K562 (cell line): ENCODE measurements around the gene CAMP. TPM values are rescaled to one million over a fixed set of nuclear protein-coding genes. Genes with fewer than 3 reads are reported as not detected.
"Not testable (repeated sequence)": the region's sequence is repeated elsewhere in the genome, so short reads cannot be mapped to it uniquely, and the experiment has no call there.

ENCODE experiments used
- ATAC-seq: fragments of 200-7000 bp; cut with Tn5 transposase; 3 replicates; pipeline ENCODE4 v1.9.1; 2020; ENCODE audit warnings: moderate library complexity
- BruUV-seq: library from RNA; stranded (reverse); fragments of 400-500 nt; replicated peaks from 2 replicates; lab custom pipeline; 2021; lab: Mats Ljungman, UMichigan
- CTCF ChIA-PET: fragments of 300-600 bp; formaldehyde crosslinking; extraction: SDS; loops from one replicate; lab custom pipeline; 2021; ENCODE audit warnings: low intra/inter-chr PET ratio; lab: Yijun Ruan, JAX
- POLR2A ChIA-PET: fragments of 300-600, 350-650 bp; sonication (Branson Sonifier 250); formaldehyde crosslinking; extraction: SDS; loops from one replicate; lab custom pipeline; 2021; ENCODE audit warnings: antibody characterized with exemption, inconsistent platforms; lab: Yijun Ruan, JAX
- DNase-seq, 4 experiments: peaks; one replicate each; pipeline versions ENCODE4 v3.0.0 to v3.0.0-alpha.2; 2011 to 2018; ENCODE audit warnings: low spot score in 3 of 4, mixed read lengths in 3 of 4; ENCODE audit errors: extremely low read depth in 1 of 4
- FAIRE-seq: peaks from 2 replicates; lab custom pipeline; 2011; peaks lifted over from hg19 to GRCh38; lab: Jason Lieb, UNC
- H2AFZ ChIP-seq: 2 replicates; pipeline ENCODE4 v1.6.0; 2011; ENCODE audit warnings: low read depth, low read length, control low read depth, inconsistent platforms
- H3K27ac ChIP-seq: fragments of 200-600 bp; 3 replicates; pipeline ENCODE4 v1.8.0; 2011; ENCODE audit warnings: low read depth, mild to moderate bottlenecking, control low read depth, inconsistent platforms, low read length, moderate library complexity, mixed read lengths; ENCODE audit errors: extremely low read depth
- H3K27me3 ChIP-seq, 2 experiments: fragments of 300-600 bp in 1 of 2; 2 replicates in 1 of 2; 3 replicates in 1 of 2; pipeline versions ENCODE4 v1.6.0 to v1.8.0; 2011; ENCODE audit warnings: inconsistent platforms in 2 of 2, low read length in 2 of 2, mild to moderate bottlenecking in 1 of 2, mixed read lengths in 1 of 2, moderate library complexity in 1 of 2; ENCODE audit not compliant: control insufficient read depth in 2 of 2, insufficient read depth in 2 of 2
- H3K36me3 ChIP-seq: fragments of 300-600 bp; 3 replicates; pipeline ENCODE4 v1.8.0; 2011; ENCODE audit warnings: mild to moderate bottlenecking, low read length, inconsistent platforms; ENCODE audit not compliant: control insufficient read depth, insufficient read depth
- H3K4me1 ChIP-seq, 2 experiments: fragments of 200-600 bp in 1 of 2; replicated peaks in 1 of 2; 2 replicates in 1 of 2; 3 replicates in 1 of 2; pipeline versions ENCODE4 v1.5.1 to v1.8.0; 2011; ENCODE audit warnings: inconsistent platforms in 2 of 2, low read length in 2 of 2, mild to moderate bottlenecking in 1 of 2, mixed read lengths in 1 of 2, moderate library complexity in 1 of 2; ENCODE audit not compliant: control insufficient read depth in 2 of 2, insufficient read depth in 2 of 2
- H3K4me2 ChIP-seq: 2 replicates; pipeline ENCODE4 v1.6.1; 2011; ENCODE audit warnings: low read length, control low read depth, inconsistent platforms, mixed read lengths; ENCODE audit not compliant: insufficient read depth
- H3K4me3 ChIP-seq: fragments of 200-600 bp; sonication (generic), shearing (Covaris generic); 2 replicates; pipeline ENCODE4 v1.5.1; 2016; ENCODE audit warnings: control low read depth, inconsistent platforms
- H3K79me2 ChIP-seq: fragments of 200-600 bp; 3 replicates; pipeline ENCODE4 v1.8.0; 2011; ENCODE audit warnings: low read length, inconsistent platforms; ENCODE audit not compliant: control insufficient read depth, insufficient read depth
- H3K9ac ChIP-seq, 2 experiments: 2 replicates each; pipeline versions ENCODE4 v1.6.0 to v1.6.1; 2011; ENCODE audit warnings: low read depth in 2 of 2, low read length in 2 of 2, control low read depth in 1 of 2, inconsistent platforms in 1 of 2, mild to moderate bottlenecking in 1 of 2, mixed read lengths in 1 of 2; ENCODE audit not compliant: insufficient read depth in 1 of 2
- H3K9me1 ChIP-seq: one replicate; pipeline ENCODE4 v1.6.0; 2011; ENCODE audit warnings: inconsistent platforms, mild to moderate bottlenecking, low read length, moderate library complexity; ENCODE audit not compliant: control insufficient read depth, insufficient read depth
- H3K9me3 ChIP-seq: replicated peaks from 2 replicates; pipeline ENCODE4 v1.5.1; 2011; ENCODE audit warnings: low read depth, low read length, inconsistent platforms; ENCODE audit not compliant: control insufficient read depth, insufficient read depth
- H4K20me1 ChIP-seq: replicated peaks from 2 replicates; pipeline ENCODE4 v1.6.1; 2011; ENCODE audit warnings: low read length, inconsistent platforms, mixed read lengths; ENCODE audit not compliant: control insufficient read depth, insufficient read depth
- ASH1L ChIP-seq: fragments of 450-650 bp; IDR thresholded peaks from 2 replicates; pipeline ENCODE4 v1.6.1; 2018; ENCODE audit warnings: borderline replicate concordance, mild to moderate bottlenecking, low read depth; ENCODE audit not compliant: partially characterized antibody
- FOS ChIP-seq: IDR thresholded peaks from 3 replicates; pipeline ENCODE4 v1.6.1; 2011; ENCODE audit not compliant: insufficient read length; ENCODE audit errors: extremely low read depth
- HNRNPL ChIP-seq: fragments of 200-400 bp; formaldehyde crosslinking; IDR thresholded peaks from 2 replicates; pipeline ENCODE4 v1.6.1; 2017; ENCODE audit warnings: low read depth, mild to moderate bottlenecking, low read length
- LEF1 ChIP-seq: fragments of 450-650 bp; IDR thresholded peaks from 2 replicates; pipeline ENCODE4 v1.6.1; 2016; ENCODE audit warnings: mild to moderate bottlenecking
- NFRKB ChIP-seq: fragments of 450-650 bp; IDR thresholded peaks from 2 replicates; pipeline ENCODE4 v1.6.1; 2016; ENCODE audit warnings: low read depth
- PRPF4 ChIP-seq: fragments of 200-400 bp; formaldehyde crosslinking; IDR thresholded peaks from one replicate; pipeline ENCODE4 v1.6.1; 2017; ENCODE audit warnings: low read length, low read depth, mild to moderate bottlenecking; ENCODE audit not compliant: insufficient read depth, poor library complexity, severe bottlenecking
- SMARCA5 ChIP-seq: fragments of 450-650 bp; IDR thresholded peaks from 2 replicates; pipeline ENCODE4 v1.6.1; 2016
- SP2 ChIP-seq: IDR thresholded peaks from 2 replicates; pipeline ENCODE4 v1.6.1; 2011; ENCODE audit warnings: mild to moderate bottlenecking, low read depth, low read length, moderate library complexity; ENCODE audit not compliant: poor library complexity, severe bottlenecking; ENCODE audit errors: extremely low read depth
- ZNF507 ChIP-seq: conservative IDR thresholded peaks from 2 replicates; pipeline ENCODE4 v1.6.1; 2017; ENCODE audit warnings: missing genetic modification characterization, missing compliant biosample characterization
- ZNF740 ChIP-seq, 3 experiments: fragments of 200-800 bp in 1 of 3; sonication (Bioruptor generic) in 1 of 3; sonication (generic) in 1 of 3; formaldehyde crosslinking in 1 of 3; IDR thresholded peaks; 2 replicates each; pipeline versions ENCODE4 v1.6.1 to v1.8.0; 2016 to 2022; ENCODE audit warnings: mild to moderate bottlenecking in 2 of 3, missing compliant biosample characterization in 2 of 3, missing genetic modification characterization in 2 of 3, missing genetic modification reagents in 1 of 3
- WGBS: fragments of 100-300 bp; shearing (Covaris generic); methylation state at CpG from one replicate; pipeline ENCODE4 v1.1.6; 2016; ENCODE audit warnings: low coverage, mixed read lengths; ENCODE audit not compliant: insufficient coverage; ENCODE audit errors: missing lambda C conversion rate; 5-methylcytosine and 5-hydroxymethylcytosine counted together
- in situ Hi-C: fragments of 300-500 bp; cut with MboI; formaldehyde crosslinking; loops from 4 replicates; pipeline ENCODE4 v1.15.0; 2018; ENCODE audit warnings: inconsistent platforms, mixed read lengths
- intact Hi-C: fragments of 100-400 bp; cut with micrococcal nuclease; formaldehyde crosslinking; loops from 2 replicates; pipeline ENCODE4 v1.14.2; 2022
- polyA plus RNA-seq, 8 experiments: library from polyadenylated mRNA; depleted of rRNA in 4 of 8; stranded (reverse) in 5 of 8; unstranded in 3 of 8; fragments of >200 nt; fragmentation: Nextera tagmentation in 2 of 8; fragmentation: Illumina TruSeq in 1 of 8; extraction: Ambion mirVana in 2 of 8; extraction: Trizol in 1 of 8; gene quantifications; 2 replicates each; pipeline versions ENCODE4 v1.2.1 to v1.2.3, GENCODE V29; 2011 to 2014; ENCODE audit warnings: inconsistent platforms in 1 of 8, missing spikeins in 1 of 8
- total RNA-seq, 7 experiments: library from RNA; depleted of rRNA in 6 of 7; stranded (reverse); fragments of >200 nt in 6 of 7; fragmentation: Illumina TruSeq in 2 of 7; extraction: Trizol in 2 of 7; gene quantifications; 2 replicates each; pipeline versions ENCODE4 v1.2.1 to v1.2.3, GENCODE V29; 2011 to 2021; ENCODE audit warnings: low replicate concordance in 1 of 7

Gene CAMP
- total and polyA plus RNA-seq, 9 of the 15 experiments (the other 6 are each of a cell fraction or from before 2014, with no cell fraction given): 0.22 TPM; not detected in 8

DNA sequence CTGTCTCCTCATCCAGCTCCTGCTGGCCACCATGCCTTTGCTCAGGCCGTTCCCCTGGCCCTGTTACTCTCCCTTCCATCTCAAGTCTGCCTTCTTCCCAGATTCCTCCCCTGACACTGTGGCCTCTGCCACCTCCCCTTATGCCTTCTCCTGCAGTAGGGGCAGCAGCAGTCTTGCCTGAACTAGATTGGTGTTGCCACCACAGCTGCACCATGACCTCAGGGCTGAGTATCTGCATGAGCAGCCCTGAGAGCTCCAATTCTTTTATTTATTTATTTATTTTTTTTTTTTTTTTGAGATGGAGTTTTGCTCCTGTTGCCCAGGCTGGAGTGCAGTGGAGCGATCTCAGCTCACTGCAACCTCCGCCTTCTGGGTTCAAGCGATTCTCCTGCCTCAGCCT lies 13.8 kb upstream of the CAMP start (continued):
- TF ChIP-seq NFRKB: no peak
- no peak for TF ChIP-seq ASH1L
- TF ChIP-seq HNRNPL: no peak
- TF ChIP-seq FOS: no peak
- no peak for TF ChIP-seq SMARCA5
- TF ChIP-seq PRPF4: no peak
- no peak for TF ChIP-seq ZNF507 (tag)
- TF ChIP-seq SP2: no peak
- no peak for TF ChIP-seq LEF1
- no peak for TF ChIP-seq ZNF740 (CRISPR knock-in tag; IDR thresholded peaks at IDR 0.05)
- TF ChIP-seq ZNF740 (tag; IDR thresholded peaks at IDR 0.05): no peak
- TF ChIP-seq, all 486 proteins: peak for 0

DNA sequence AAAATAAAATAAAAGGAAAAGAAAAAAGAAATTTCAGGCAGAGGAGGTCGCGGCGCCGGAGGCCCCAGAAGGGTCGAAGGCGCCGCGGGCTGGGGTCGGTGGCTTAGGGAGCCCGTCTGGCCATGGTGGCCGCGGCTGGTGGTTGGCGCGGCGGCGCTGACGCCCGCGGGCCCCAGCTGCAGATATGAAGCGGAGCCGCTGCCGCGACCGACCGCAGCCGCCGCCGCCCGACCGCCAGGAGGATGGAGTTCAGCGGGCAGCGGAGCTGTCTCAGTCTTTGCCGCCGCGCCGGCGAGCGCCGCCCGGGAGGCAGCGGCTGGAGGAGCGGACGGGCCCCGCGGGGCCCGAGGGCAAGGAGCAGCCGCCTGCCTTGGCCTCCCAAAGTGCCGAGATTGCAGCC lies 12.8 kb upstream of the CAMP start:
- POLR2A ChIA-PET: interaction anchor here (0.6 kb wide), 1 partner anchor 233 kb away, joined by 3 read pairs; no protein-coding TSS in a partner anchor
- H3K27ac ChIP-seq, in situ Hi-C loops, ATAC-seq, BruUV-seq, H3K9me3 ChIP-seq, CTCF ChIA-PET, H3K9ac ChIP-seq, intact Hi-C loops, DNase-seq, H3K4me3 ChIP-seq, H3K79me2 ChIP-seq, H4K20me1 ChIP-seq, H3K4me1 ChIP-seq, H3K27me3 ChIP-seq, H3K36me3 ChIP-seq, FAIRE-seq, H2AFZ ChIP-seq, H3K9me1 ChIP-seq, H3K4me2 ChIP-seq: not testable (repeated sequence)
- 77% methylated on average over 29 of the region's 48 CpGs for WGBS

DNA sequence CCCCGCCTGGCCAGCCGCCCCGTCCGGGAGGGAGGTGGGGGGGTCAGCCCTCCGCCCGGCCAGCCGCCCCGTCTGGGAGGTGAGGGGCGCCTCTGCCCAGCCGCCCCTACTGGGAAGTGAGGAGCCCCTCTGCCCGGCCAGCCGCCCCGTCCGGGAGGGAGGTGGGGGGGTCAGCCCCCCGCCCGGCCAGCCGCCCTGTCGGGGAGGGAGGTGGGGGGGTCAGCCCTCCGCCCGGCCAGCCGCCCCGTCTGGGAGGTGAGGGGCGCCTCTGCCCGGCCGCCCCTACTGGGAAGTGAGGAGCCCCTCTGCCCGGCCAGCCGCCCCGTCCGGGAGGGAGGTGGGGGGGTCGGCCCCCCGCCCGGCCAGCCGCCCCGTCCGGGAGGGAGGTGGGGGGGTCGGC lies 11.5 kb upstream of the CAMP start:
- BruUV-seq, H3K4me3 ChIP-seq, H3K27me3 ChIP-seq, CTCF ChIA-PET, H3K36me3 ChIP-seq, H3K4me2 ChIP-seq, DNase-seq, ATAC-seq, H3K9ac ChIP-seq, H3K9me1 ChIP-seq, intact Hi-C loops, H4K20me1 ChIP-seq, H3K4me1 ChIP-seq, in situ Hi-C loops, H3K9me3 ChIP-seq, H3K27ac ChIP-seq, H3K79me2 ChIP-seq, H2AFZ ChIP-seq, FAIRE-seq, POLR2A ChIA-PET: not testable (repeated sequence)
- WGBS: 50% methylated on average over 3 of the region's 36 CpGs
